IPS-15b (cell line): ENCODE data around the gene TMPRSS11D.

Experiments
- H3K27me3 ChIP-seq: one replicate; pipeline ENCODE4 v1.6.1; 2013; ENCODE audit warnings: low read length; ENCODE audit not compliant: control insufficient read depth, insufficient read depth
- H3K36me3 ChIP-seq: one replicate; pipeline ENCODE4 v1.6.1; 2013; ENCODE audit warnings: low read length; ENCODE audit not compliant: control insufficient read depth, insufficient read depth
- H3K4me1 ChIP-seq: one replicate; pipeline ENCODE4 v1.6.1; 2013; ENCODE audit warnings: mild to moderate bottlenecking, low read length; ENCODE audit not compliant: control insufficient read depth, insufficient read depth
- H3K4me3 ChIP-seq: one replicate; pipeline ENCODE4 v1.5.1; 2013; ENCODE audit warnings: low read depth, low read length
- H3K9ac ChIP-seq: one replicate; pipeline ENCODE4 v1.6.1; 2013; ENCODE audit warnings: low read depth, mild to moderate bottlenecking, low read length
- H3K9me3 ChIP-seq: one replicate; pipeline ENCODE4 v1.6.1; 2013; ENCODE audit warnings: mild to moderate bottlenecking, low read length; ENCODE audit not compliant: control insufficient read depth, insufficient read depth

The TMPRSS11D gene, protein sequence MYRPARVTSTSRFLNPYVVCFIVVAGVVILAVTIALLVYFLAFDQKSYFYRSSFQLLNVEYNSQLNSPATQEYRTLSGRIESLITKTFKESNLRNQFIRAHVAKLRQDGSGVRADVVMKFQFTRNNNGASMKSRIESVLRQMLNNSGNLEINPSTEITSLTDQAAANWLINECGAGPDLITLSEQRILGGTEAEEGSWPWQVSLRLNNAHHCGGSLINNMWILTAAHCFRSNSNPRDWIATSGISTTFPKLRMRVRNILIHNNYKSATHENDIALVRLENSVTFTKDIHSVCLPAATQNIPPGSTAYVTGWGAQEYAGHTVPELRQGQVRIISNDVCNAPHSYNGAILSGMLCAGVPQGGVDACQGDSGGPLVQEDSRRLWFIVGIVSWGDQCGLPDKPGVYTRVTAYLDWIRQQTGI

DNA sequence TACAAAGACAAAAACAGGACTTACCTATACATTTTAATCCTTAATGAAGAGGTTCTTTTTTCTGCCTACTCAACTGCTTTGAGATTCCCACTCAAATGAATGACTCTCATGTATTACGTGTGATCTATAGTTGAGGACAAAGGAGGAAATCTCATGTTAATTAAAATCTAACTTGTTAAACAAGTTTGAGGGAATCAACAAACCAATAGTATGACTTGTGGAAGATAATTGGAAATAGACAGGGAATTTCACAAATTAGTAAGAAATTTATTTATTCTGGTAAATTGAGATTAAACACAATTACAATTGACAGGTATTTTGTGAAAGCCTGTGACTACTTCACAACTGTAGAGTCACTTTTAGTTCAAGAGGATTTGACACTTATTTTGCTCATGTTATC, at the start of gene TMPRSS11D:
Gene TMPRSS11D (minus strand): TSS at position 101 of the 400 bp plus-strand sequence. CDS start 69 bp downstream, at position 32.
- no peak within 1 kb of the TSS for H3K4me3 ChIP-seq
- no peaks in the 10 kb centered on the region for H3K4me1 ChIP-seq
- no peaks in the 10 kb centered on the region for H3K36me3 ChIP-seq
- H3K9me3 ChIP-seq, result no peaks in the 10 kb centered on the region
- no peaks in the 10 kb centered on the region for H3K27me3 ChIP-seq
- H3K9ac ChIP-seq, result no peak within 1 kb of the TSS

- Histone ChIP-seq H3K4me1 (no peaks in the 10 kb centered on the region), H3K4me3 (no peak overlapping the region), H3K36me3 (no peaks in the 10 kb centered on the region), H3K27me3 (no peaks in the 10 kb centered on the region), H3K9ac (no peak overlapping the region), H3K9me3 (no peaks in the 10 kb centered on the region)
Observed at GRCh38 chr4:67933038-67933437, 49.2 kb upstream of the TMPRSS11D start.

DNA sequence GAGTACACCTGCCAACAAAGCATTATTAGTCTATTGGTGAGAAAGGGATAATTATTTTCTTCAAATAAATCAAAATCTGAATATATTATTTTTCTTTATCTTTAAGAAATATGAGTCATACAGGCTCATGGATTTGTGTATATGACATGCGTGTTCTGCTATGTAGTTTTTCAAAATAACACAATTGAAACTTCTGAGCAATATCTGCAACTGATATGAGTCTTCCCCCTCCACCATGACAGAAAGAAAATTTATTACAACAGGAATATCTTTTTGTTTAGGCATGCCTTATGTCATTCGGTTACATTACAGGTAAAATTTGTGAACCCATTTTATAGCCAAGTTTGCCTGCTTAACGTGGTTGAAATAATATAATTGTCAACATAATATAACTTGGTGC, 47.5 kb upstream of the TMPRSS11D start:
- no peaks in the 10 kb centered on the region for H3K36me3 ChIP-seq
- no peaks in the 10 kb centered on the region for H3K4me1 ChIP-seq

DNA sequence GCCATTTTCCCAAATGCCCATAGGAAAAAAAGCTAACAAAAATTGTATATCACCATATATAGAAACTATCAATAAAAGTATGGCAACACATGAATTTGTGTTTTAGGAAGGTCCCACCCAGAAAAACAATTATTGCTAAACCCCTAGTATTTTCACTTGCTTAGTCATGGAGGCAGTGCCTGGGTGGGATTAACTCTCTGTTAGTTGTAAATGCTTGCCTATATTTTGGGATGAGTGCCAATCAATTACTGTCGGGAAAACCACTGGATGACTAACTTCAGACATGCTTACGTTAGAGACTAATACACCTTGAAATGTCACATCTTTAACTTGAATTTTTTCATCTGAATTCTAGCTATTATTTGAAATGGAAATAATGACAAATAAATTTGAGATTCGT, 45.6 kb upstream of the TMPRSS11D start:
- H3K4me1 ChIP-seq, result no peaks in the 10 kb centered on the region
- no peak overlapping the region for H3K4me3 ChIP-seq
- no peaks in the 10 kb centered on the region for H3K9me3 ChIP-seq
- no peaks in the 10 kb centered on the region for H3K27me3 ChIP-seq
- H3K36me3 ChIP-seq, result no peaks in the 10 kb centered on the region
- no peak overlapping the region for H3K9ac ChIP-seq

More for the DNA sequence above, 47.5 kb upstream of the TMPRSS11D start:
- H3K9me3 ChIP-seq, result no peaks in the 10 kb centered on the region
- no peak overlapping the region for H3K4me3 ChIP-seq
- H3K9ac ChIP-seq, result no peak overlapping the region
- no peaks in the 10 kb centered on the region for H3K27me3 ChIP-seq

DNA sequence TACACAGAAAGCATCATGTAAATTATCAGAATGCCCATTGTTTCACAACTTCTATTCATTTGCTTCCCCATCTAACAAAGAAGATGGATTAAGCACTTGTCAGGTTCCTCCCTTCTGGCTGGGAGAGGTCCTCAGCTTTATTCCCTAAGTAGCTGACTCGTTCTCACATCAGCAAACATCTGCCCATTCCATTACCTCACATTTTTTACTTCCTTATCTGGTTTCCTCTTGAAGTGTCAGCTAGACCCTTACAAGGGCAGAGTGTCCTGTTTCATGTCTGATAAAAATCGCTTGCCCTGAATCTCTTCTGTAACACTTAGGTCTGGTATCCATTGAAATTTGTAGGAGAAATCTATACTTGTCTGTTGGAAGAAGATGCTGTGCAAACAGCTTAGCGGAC, 44.7 kb upstream of the TMPRSS11D start:
- Histone ChIP-seq H3K9me3 (no peaks in the 10 kb centered on the region), H3K36me3 (no peaks in the 10 kb centered on the region), H3K27me3 (no peaks in the 10 kb centered on the region), H3K4me1 (no peaks in the 10 kb centered on the region), H3K4me3 (no peak overlapping the region), H3K9ac (no peak overlapping the region)

- Histone ChIP-seq H3K4me3 (no peak overlapping the region), H3K27me3 (no peaks in the 10 kb centered on the region), H3K36me3 (no peaks in the 10 kb centered on the region), H3K9ac (no peak overlapping the region), H3K9me3 (no peaks in the 10 kb centered on the region), H3K4me1 (no peaks in the 10 kb centered on the region)
Observed at GRCh38 chr4:67927251-67927650, 43.4 kb upstream of the TMPRSS11D start.

DNA sequence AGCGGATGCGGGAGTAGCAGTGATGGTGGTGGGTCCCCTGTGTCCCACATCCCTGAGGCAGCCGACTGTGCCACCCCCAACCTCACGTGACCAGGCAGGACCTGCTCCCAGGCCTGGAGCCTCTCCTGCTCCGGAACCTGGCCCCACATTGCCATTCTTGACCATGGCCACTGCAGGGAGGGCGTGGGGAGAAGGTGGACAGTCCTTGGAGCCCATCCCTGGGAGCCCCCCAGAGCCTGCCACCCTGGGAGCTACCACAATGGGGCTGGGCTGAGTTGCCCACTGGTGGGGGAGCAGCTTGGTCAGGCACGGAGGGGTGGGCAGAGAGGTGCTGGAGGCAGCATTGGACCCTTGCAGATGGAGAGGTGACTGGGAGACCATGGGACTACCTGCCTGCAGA, 42.7 kb upstream of the TMPRSS11D start:
- no peak overlapping the region for H3K9ac ChIP-seq
- H3K4me3 ChIP-seq, result no peak overlapping the region
- no peaks in the 10 kb centered on the region for H3K4me1 ChIP-seq
- H3K9me3 ChIP-seq, result no peaks in the 10 kb centered on the region
- no peaks in the 10 kb centered on the region for H3K36me3 ChIP-seq
- no peaks in the 10 kb centered on the region for H3K27me3 ChIP-seq

DNA sequence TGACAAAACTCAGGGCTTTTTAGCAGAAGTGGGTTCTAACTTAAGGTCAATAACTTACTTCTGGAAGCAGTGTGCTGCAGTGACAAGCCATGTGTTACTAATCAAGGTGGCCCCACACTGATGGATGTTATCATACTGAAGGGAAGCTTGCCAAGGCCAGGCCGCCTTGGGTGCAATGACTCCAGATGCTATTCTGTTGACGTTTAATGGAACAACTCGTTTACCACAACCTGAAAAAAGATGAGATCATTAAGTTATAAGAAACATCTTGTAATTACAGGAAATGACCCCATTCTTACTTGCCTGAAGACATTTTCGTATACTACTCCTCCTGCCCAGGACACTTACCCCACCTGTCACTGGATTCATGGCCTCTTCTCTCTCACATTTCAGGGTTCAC, 38.9 kb upstream of the TMPRSS11D start:
- H3K27me3 ChIP-seq, result no peaks in the 10 kb centered on the region
- no peaks in the 10 kb centered on the region for H3K4me1 ChIP-seq
- no peaks in the 10 kb centered on the region for H3K36me3 ChIP-seq
- no peak overlapping the region for H3K9ac ChIP-seq
- no peak overlapping the region for H3K4me3 ChIP-seq
- H3K9me3 ChIP-seq, result no peaks in the 10 kb centered on the region

GRCh38 chr4:67918428-67918827, 34.6 kb upstream of the TMPRSS11D start:
- Histone ChIP-seq H3K27me3 (no peaks in the 10 kb centered on the region), H3K36me3 (no peaks in the 10 kb centered on the region), H3K9me3 (no peaks in the 10 kb centered on the region), H3K4me1 (no peaks in the 10 kb centered on the region), H3K4me3 (no peak overlapping the region), H3K9ac (no peak overlapping the region)

DNA sequence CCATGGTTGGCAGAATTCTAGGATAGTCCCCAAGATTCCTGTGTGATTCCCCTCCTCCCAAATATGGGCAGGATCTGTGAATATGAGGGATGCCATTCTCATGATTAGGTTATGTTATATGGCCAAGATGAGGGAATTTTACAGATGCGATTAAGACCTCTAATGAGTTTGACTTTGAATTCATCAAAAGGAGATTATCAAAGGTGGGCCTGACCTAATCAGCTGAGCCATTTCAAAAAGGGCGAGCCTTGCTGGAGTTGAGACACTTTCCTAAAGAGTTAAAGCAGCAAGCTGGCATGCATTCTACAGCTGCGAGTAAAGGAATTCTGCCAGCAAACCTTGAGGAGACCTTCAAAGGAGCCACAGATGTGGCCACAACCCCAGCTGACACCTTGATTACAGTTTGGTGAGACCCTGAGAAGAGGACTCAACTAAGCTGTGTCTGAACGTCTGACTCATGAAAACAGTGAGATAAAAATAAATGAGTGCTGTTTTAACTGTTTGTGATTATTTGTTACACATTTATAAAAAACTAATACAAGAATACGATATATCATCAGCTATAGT, 31.7 kb upstream of the TMPRSS11D start:
- H3K9ac ChIP-seq, result no peak overlapping the region
- H3K4me3 ChIP-seq, result no peak overlapping the region
- no peaks in the 10 kb centered on the region for H3K36me3 ChIP-seq
- H3K9me3 ChIP-seq, result no peaks in the 10 kb centered on the region
- no peaks in the 10 kb centered on the region for H3K4me1 ChIP-seq
- no peaks in the 10 kb centered on the region for H3K27me3 ChIP-seq

DNA sequence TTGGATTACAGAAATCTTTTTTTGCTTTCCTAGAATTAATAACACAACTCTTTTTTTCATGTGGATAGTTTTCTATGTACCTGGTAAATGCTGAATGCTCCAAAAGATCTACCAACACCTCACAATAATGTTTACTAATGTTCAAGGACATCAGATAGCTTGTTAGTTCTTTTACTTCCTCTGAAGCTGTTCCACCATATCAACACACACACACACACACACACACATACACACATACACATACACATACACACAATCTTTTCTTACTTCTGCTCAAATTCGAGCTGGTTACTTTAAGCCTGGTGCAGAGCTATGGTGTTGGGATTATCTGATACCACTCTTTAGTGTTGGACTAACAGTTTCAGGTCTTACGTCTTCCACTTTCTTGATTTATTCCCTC, 28.3 kb upstream of the TMPRSS11D start:
- no peaks in the 10 kb centered on the region for H3K36me3 ChIP-seq
- H3K4me3 ChIP-seq, result no peak overlapping the region
- no peaks in the 10 kb centered on the region for H3K27me3 ChIP-seq
- H3K9ac ChIP-seq, result no peak overlapping the region
- no peaks in the 10 kb centered on the region for H3K9me3 ChIP-seq
- no peaks in the 10 kb centered on the region for H3K4me1 ChIP-seq

DNA sequence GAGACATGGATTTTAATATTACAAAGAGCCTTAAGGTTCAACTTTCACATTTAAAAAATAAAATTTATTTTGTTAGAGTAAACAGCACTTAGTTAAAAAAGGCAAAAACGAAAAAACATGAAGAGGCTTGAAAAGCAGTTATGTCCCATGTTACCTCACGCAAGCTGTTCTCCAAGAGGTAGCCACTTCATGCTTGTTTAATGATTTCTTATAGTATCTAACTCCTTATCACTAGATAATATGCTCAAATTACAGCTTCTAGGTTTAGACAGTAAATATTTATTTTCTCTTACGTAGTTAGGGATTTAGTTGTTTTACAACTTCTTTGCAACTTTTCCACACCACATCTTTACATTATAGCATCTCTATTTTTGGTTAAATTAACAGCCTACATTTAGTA, 27.8 kb upstream of the TMPRSS11D start:
- Histone ChIP-seq H3K4me3 (no peak overlapping the region), H3K9me3 (no peaks in the 10 kb centered on the region)

More for the DNA sequence above, 27.8 kb upstream of the TMPRSS11D start:
- Histone ChIP-seq H3K9ac (no peak overlapping the region), H3K4me1 (no peaks in the 10 kb centered on the region), H3K36me3 (no peaks in the 10 kb centered on the region), H3K27me3 (no peaks in the 10 kb centered on the region)
